HG02970 (cell line): ENCODE data around the gene FOXL2.

Source experiments
- ATAC-seq: cut with Tn5 transposase; IDR thresholded peaks from one replicate; pipeline ENCODE4 v1.9.1; 2021; ENCODE audit warnings: mild to moderate bottlenecking, moderate library complexity, moderate number of reproducible peaks; ENCODE audit not compliant: unreplicated experiment, low FRiP score

FOXL2 gene

GRCh38 chr3:138898708-138899107, 48.2 kb downstream of the FOXL2 start:
- ATAC-seq: no peak

- ATAC-seq: no peak
Observed at GRCh38 chr3:138898301-138898700, 48.6 kb downstream of the FOXL2 start.
